Right kidney (tissue), 1 donor: ENCODE results near the gene SLC35D3.
"Not testable (repeated sequence)": the region's sequence is repeated elsewhere in the genome, so short reads cannot be mapped to it uniquely, and the experiment has no call there.

Experiments
- DNase-seq: peaks from one replicate; pipeline ENCODE4 v3.0.0-alpha.2; 2016

The SLC35D3 gene

DNA sequence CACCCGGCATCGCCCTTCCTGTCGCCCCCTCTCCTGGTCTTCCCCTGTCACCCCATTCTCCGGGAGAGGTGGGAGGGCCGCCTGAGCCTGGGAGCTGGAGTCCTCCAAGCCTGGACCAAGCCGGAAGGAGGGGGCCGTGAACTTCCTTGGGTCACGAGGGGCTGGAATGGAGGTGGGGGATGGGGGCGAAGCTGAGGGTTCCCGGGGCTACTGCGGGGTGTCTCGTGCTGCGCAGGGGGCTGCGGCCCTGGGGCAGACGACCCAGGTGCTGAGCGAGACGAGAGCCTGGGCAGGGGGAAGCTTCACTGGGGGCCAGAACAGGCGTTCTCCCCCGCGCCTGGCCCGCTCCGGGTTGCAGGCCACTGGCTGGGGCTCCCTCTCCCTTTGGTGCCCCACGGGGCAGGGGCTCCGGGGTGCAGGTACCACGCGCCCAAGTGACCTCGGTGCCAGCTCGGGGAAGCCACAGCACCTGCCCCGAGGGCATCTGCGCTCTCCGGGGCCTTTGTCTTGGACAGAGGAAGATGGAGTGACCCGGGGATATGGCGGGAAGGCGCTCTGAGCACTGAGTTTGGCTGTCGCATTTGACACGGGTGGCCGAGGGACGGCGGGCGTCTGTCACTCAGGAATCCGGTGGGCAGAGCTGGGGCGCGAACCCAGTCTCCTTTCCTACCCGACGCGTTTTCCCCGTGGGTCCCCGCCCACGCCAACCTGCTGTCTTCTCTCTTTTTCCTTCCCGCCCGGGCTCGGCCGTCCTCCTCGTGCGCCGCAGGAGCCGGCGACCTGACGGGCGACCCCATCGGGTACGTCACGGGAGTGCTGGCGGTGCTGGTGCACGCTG, 1.2 kb downstream of the SLC35D3 start:
- DNase-seq: peak; percentile 54

DNA sequence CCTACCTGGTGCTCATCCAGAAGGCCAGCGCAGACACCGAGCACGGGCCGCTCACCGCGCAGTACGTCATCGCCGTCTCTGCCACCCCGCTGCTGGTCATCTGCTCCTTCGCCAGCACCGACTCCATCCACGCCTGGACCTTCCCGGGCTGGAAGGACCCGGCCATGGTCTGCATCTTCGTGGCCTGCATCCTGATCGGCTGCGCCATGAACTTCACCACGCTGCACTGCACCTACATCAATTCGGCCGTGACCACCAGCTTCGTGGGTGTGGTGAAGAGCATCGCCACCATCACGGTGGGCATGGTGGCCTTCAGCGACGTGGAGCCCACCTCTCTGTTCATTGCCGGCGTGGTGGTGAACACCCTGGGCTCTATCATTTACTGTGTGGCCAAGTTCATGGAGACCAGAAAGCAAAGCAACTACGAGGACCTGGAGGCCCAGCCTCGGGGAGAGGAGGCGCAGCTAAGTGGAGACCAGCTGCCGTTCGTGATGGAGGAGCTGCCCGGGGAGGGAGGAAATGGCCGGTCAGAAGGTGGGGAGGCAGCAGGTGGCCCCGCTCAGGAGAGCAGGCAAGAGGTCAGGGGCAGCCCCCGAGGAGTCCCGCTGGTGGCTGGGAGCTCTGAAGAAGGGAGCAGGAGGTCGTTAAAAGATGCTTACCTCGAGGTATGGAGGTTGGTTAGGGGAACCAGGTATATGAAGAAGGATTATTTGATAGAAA, 2.0 kb downstream of the SLC35D3 start:
- no peak for DNase-seq

DNA sequence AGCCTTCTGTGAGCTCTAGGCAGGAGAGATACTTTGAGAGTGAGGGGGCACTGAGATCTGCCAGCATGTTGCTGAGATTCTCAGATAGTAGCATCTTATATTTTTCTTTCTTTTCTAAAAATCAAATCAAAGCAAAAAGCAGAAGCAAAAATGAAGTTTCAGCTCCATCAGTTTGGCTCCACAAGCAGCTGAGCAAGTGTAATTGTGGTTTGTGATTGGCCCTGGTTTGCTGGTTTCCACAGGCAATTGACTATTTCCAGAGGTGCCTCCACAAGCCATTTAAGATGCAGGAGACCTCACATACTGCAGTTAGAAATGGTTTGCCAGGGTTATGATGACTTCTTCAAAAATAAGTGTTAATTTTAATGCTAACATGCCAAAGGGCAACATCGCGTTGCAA, 4.3 kb downstream of the SLC35D3 start:
- DNase-seq: no peak

DNA sequence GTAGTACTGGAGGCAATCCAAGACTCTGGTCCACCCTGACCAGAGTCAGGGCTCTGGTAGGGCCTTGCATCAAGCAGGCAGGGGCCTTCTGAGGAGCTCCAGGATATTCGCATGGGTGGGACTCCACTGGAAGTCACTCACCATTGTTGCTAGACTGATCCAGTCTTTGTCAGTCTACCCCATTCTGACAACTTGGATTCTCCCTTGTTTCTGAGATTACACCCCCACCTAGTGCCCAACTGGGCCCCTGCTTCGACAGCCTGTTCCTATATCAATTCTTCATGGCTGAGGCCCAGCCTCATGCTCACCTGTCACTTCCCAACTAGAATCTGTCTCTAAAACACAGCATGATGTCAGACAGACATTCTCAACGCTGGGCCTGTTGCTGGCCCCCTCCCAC, 5.2 kb downstream of the SLC35D3 start:
- DNase-seq: no peak

DNA sequence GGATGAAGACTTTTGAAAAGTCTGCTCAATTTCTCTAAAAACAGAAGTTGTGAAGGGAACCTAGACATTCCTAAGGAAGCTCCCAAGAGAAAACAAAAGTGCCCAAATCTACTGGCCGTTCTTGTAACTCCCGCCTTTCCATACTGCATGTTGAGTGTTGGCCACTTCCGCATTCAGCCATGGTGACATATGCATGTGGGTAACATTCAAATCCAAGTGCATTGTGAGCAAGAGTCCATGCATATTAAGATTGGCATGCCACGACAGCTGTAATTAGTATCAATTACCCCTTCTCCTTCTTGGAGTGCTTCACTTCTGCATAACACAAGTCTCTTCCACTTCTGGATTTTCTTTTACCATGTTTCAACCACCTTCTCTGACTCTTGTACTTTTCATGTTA, 8.4 kb downstream of the SLC35D3 start:
- DNase-seq: no peak

DNA sequence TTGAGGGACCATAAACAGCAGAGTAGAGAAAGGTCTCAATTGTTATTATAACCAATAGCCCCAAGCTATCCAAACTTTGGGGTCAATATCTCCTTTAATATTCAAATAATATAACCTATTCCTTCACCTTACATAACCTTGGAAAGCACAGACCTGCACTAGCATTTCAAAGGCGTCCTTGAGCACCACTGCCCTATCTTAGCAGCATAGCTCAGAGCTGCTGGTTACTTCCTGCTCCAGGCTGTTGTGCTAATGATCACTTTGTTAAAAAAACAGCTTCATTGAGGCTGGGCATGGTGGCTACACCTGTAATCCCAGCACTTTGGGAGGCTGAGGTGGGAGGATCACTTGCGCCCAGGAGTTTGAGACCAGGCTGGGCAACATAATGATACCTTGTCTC, 10.5 kb downstream of the SLC35D3 start:
- DNase-seq: no peak

DNA sequence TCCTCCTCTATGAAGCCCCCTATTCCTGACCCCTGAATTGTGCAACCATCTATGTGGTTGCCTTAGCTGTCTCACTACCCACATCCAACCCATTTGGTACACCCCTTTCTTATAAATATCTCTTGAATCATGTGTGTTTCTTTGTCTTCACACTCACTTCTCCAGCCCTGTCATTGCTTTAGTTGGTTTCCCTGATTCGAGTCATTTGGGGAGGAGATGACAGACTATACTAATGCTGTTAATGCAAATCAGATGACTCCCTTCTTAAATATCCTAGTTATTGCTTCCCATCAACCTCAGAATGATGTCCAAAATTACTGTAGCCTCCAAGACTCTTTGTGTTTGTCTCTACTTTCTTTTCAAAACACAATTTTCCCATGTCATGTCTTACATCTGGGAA, 23.0 kb downstream of the SLC35D3 start:
- DNase-seq: no peak

DNA sequence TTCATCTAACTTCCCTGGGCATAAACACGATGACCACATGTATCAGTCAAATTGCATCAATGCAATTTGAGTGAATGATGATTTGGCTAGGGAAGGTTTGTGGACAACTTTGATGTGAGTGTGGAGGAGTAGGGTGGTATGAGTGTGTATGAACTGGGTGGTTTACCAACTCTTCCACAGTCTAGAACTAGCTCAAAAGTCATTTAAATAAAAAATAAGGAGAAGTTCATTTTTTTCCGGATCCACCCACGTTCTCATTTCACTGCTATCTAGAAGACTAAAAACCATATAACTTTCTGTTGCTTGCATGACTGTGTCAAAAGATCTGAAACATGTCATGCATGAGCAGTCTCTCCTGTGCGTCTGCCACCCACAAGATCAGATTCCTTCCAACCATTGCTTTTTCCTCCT, 23.6 kb downstream of the SLC35D3 start:
- no peak for DNase-seq

DNA sequence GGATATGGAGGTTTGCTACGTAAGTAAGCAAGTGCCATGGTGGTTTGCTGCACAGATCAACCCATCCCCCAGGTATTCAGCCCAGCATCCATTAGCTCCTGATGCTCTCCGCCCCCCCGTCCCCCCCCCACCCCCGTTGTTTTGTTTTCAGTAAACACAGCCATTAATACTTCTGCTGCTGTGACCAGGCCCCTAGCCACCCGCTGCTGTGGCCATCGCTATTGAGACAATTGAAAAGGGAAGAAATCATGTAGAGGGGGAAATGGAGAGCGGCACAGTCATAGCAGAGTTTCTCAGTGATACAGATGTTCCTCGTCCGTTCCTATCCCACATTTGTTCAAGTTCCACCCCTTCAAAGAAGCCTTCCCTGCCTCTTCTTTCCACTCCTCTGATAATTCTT, 24.9 kb downstream of the SLC35D3 start:
- DNase-seq: no peak

DNA sequence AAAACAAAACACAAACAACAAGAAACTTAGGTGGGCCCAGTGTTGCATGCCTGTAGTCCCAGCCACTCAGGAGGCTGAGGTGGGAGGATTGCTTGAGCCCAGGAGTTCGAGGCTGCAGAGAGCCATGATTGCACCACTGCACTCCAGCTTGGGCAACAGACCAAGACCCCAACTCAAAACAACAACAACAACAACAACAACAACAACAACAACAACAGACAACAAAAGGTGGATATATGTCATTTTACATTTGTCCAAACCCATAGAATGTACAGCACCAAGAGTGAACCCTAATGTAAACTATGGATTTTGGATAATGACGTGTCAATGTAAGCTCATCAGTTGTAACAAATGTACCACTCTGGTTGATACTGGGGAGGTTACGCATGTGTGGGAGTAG, 27.9 kb downstream of the SLC35D3 start:
- not testable (repeated sequence) for DNase-seq

DNA sequence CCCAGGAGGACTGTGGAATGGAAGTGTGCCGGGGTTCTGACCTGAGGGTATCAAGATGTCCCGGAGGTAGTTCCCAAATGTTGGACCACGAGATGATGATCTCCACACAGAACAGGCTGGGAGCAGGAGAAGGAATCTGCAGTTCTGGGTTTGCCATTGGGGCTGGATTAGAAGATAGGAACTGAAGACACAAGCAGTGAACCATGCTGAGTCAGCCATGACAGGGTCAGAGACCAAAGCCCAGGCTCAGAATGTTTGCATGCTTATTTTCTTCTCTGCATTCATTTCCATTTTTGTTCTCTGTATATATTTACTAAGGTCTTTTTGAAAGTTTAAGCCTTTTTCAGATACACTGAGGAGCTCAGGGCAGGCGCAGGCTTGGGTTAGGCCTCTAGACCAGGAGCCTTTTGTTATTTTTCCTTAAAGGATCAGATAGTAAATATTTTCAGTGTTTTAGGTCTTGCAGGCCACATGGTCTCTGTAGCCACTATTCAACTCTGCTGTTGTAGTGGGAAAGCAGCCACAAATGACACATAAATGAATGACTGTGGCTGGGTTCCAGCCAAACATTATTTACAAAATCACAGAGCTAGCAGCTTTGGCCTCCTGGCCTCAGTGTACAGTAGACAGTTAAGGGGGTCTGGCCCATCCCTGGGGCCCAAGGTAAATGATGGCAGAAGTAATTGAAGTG, 28.5 kb downstream of the SLC35D3 start:
- DNase-seq: no peak

DNA sequence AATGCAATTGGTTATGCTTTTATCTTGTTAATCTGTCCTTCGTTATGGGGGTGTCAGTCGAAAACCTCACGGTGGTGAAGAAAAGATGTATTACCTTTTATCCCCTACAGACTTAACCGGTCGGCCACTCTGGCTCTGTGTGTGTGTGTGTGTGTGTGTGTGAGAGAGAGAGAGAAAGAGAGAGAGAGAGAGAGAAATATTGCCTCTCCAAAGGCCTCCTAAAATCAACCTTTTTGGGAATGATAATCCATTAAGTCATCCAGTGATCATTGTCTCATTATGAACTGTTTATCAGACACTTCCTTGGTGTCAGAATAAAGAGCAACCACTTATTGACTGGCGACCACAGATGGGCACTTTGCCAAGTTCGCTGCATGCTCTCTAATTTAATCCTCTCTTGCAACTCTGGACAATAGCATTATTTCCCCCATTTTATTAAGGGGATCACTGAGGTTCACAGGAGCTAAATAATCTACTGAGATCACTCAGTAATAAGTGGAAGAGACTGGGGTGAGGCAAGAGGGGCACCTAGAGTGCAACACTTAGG, 30.7 kb downstream of the SLC35D3 start:
- no peak for DNase-seq

DNA sequence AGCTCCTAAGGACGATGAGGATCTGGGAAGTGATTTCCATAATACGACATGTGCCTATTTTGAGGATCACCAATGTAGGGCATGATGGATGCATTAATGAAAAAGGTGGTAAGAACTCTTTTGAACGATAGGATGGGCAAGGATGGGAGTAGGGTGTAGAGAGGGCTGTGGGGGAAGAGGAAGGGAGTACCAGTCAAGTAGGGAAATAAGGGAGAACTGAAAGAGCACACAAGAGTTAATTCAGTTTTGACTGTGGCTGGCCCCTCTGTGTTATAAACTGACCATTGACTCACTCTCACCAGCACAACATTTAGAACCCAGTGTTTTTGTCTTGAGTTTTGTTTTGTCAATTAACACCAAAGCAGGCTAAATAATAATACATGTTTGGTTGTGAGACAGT, 33.0 kb downstream of the SLC35D3 start:
- no peak for DNase-seq

DNA sequence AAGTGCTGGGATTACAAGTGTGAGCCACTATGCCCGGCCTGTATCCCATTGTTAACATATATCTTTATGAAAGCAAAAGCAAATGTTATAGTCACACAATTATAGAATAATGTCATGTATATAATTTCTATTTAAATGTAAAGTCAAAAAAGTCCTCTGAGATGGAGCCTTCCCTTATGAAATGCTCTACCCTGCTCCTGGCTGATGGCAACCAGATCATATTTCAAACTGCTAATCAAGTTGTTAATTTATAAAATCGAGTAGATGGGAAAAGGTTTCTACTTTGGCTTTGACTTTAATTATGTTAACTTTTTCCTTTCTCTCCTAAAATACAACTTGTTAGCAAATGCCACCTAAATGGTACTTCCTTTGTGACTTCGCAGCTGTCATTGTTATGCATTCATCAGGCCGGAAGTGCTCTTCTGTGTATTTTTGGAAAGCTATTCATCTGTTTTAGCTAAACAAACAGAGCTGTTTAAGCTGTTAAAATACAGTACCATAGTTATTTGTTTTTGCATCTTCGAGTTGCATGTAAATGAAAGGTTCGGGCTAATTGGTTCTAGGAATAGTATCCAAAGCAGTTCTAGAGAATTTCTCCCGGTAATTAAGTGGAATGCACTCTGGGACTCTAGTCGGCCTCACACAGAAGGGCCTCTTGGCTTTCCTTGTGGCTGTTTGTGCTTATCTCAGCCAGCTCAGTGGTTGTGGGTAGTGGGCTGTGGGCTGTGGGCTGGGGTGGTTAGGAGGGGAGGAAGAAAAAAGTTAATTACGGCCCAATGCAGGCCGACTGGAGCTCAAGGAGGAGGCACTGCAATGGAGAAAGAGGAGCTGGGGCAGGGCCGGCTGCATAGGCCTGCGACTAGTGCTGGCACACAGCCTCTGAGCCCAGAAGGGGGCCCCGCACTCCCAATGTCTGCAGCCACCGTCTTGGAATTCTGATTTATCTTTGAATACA, 34.8 kb downstream of the SLC35D3 start:
- DNase-seq: no peak

DNA sequence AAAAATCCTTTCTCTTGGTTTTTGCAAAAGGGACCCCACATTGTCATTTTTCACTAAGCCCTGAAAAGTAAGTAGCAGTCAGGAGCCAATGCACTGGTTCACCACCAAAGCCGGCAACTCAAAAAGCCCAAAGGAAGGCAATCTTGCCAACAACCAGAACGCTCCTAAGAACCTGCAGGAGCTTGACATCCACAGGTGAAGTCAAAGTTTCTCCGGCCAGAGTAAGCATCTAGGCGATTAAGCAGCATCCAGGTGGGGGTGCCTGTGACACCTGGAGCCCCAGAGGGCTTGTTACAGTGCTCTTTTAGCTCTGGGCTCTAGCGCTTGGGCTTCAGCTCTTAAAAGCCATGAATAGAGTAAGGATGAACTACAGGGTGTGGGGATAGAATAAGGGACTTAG, 36.1 kb downstream of the SLC35D3 start:
- DNase-seq: no peak

DNA sequence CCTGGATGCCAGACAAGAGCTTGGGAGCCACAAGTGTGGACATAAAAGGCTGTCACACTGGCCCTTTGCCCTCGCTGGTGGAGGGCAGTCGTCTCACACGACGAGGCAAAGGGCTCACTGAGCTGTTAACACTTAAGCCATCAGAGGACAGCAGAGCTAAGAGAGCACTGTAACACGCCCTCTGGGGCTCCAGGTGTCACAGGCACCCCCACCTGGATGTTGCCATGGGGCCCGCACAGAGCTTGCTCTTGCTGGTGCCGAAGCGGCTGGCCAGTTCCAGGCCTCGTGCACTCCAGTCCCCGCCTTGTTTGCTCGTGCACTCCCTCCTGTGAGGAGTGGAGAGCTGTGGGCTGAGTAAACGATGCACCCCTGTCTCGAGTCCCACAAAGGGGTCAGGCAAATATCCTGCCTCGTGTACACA, 37.4 kb downstream of the SLC35D3 start:
- no peak for DNase-seq

DNA sequence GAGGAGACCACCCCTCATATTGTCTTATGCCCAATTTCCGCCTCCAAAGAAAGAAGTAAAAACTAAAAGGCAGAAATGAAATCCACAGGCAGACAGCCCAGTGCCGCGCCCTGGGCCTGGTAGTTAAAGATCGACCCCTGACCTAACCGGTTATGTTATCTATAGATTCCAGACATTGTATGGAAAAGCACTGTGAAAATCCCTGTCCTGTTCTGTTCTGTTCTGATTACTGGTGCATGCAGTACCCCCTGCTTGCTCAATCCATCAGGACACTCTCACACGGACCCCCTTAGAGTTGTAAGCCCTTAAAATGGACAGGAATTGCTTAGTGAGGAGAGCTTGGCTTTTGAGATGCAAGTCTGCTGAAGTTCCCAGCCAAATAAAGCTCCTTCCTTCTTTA, 37.8 kb downstream of the SLC35D3 start:
- DNase-seq: not testable (repeated sequence)

DNA sequence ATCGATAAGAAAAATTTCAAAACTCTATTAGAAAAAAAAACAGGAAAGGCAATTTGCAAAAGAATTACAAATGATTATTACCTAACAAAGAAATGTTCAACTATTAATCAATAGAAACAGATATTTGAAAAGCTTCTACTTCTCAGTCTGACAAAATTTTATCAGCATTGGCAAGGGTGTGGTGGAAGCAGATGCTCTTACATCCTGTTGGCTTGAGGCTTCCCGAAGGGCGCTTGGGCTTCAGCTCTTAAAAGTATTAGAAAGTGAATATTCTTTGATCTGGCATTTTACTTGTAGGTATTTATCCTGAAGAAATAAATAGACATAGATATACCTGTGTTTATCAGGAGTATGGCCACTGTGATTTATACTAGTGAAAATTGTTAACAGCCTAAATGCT, 38.7 kb downstream of the SLC35D3 start:
- DNase-seq: no peak

DNA sequence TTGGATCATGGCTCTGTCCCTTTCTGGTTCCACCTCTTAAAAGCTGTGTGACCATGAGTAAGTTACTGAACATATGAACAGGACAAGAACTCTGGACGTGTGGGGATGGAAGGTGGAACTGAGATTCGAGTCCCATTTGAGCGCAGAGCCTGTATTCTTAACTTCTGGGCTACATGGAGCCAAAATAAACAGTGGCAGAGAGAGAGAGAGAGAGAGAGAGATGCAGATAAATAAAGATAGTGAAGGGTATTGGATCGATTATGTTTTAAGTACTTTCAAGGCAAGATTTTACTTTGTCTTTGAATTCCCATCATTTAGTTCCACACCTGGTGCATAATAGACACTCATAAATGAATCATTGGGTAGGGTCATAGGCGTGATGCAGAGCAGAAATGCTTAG, 39.7 kb downstream of the SLC35D3 start:
- no peak for DNase-seq

DNA sequence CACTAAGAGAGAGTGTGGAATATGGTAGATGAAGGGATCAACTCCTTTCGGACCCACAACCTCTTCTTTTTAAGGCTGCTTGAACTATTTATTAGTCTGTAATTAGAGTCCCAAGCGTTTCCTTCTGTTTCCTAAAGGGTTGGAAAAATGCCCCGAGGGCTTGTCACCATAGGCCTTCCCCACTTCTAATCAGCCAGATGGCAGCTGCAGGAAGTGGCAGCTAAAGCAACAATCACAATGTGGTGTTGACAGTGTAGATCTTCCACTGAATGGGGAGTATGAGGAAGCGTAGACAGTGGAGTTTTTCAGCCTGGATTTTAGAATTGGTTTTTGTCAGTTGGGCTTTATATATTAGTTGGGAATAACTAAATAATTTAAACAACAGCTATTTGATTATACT, 40.6 kb downstream of the SLC35D3 start:
- no peak for DNase-seq

DNA sequence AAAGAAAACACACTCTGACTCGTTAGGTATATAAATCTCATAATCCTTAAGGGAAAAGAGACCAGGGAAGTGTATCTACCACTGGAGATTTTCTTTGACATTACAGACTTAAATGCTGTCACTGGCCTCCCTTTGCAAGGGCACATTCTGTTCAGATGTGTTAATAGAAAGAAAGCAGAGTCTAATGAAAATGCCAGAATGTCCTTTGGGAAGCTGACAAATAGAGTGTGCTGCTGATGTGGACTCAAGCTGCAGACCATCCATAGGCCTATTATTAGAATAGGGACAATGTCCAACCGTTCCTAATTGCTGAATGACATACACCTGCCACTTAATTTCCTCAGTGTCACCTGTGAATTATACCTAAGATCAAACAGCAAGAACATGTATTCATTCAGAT, 41.2 kb downstream of the SLC35D3 start:
- DNase-seq: no peak

DNA sequence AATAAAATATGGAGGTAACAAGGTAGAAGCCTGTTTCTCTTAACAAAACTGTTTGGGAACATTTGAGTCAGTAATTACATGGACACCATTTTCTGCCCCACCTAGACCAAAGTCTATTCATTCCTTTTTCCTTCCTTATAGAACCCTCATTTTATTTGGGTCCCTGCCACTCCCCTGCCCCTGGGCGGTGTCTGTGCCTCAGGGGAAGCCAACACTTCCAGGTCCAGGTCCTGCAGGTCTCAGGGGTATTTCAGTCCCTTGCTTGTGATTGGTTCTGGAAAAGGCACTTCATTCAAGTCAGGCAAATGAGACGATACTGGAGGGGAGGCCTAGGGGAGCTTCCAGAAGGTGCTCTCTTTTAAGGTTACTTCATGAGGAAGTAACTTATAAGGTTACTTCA, 42.3 kb downstream of the SLC35D3 start:
- no peak for DNase-seq
